K562 (cell line): ENCODE results near the gene SERPINH1. TPM values are rescaled to one million over a fixed set of nuclear protein-coding genes. Genes with fewer than 3 reads are reported as not detected.

Experiments used
- CBFA2T2 ChIP-seq: fragments of 450-650 bp; conservative IDR thresholded peaks from 2 replicates; pipeline ENCODE4 v1.6.1; 2017; ENCODE audit warnings: mild to moderate bottlenecking
- ELK3 ChIP-seq: fragments of 450-650 bp; formaldehyde crosslinking; IDR thresholded peaks from 2 replicates; pipeline ENCODE4 v1.4.0; 2020; ENCODE audit warnings: mild to moderate bottlenecking
- EP300 ChIP-seq: IDR thresholded peaks from 2 replicates; pipeline ENCODE4 v1.6.1; 2012; ENCODE audit warnings: low read length, improper control_type of control experiment
- FOXK2 ChIP-seq, 2 experiments: fragments of 450-650 bp; IDR thresholded peaks in 1 of 2; conservative IDR thresholded peaks in 1 of 2; 2 replicates each; pipeline ENCODE4 v1.6.1; 2016; ENCODE audit warnings: low read depth in 2 of 2, mild to moderate bottlenecking in 1 of 2
- GABPA ChIP-seq: fragments of 200-800 bp; sonication (Bioruptor generic); conservative IDR thresholded peaks from 2 replicates; pipeline ENCODE4 v1.6.1; 2016; ENCODE audit warnings: low read depth, missing genetic modification characterization, missing compliant biosample characterization
- MTA3 ChIP-seq: fragments of 450-650 bp; formaldehyde crosslinking; IDR thresholded peaks from 2 replicates; pipeline ENCODE4 v1.6.1; 2017; ENCODE audit warnings: mild to moderate bottlenecking, borderline replicate concordance
- NR2F6 ChIP-seq: fragments of 450-650 bp; formaldehyde crosslinking; IDR thresholded peaks from 2 replicates; pipeline ENCODE4 v1.4.0; 2020; ENCODE audit warnings: mild to moderate bottlenecking
- NR4A1 ChIP-seq, 2 experiments: fragments of 250-450 bp in 1 of 2; fragments of 450-650 bp in 1 of 2; sonication (Bioruptor Pico) in 1 of 2; IDR thresholded peaks; 2 replicates each; pipeline versions ENCODE4 v1.4.0 to v1.6.1; 2016 to 2020; ENCODE audit warnings: mild to moderate bottlenecking in 2 of 2, missing compliant biosample characterization in 1 of 2, missing genetic modification characterization in 1 of 2, moderate library complexity in 1 of 2
- RBM15 ChIP-seq: fragments of 200-400 bp; formaldehyde crosslinking; IDR thresholded peaks from 2 replicates; pipeline ENCODE4 v1.6.1; 2018; ENCODE audit warnings: mild to moderate bottlenecking, low read length, moderate library complexity; ENCODE audit not compliant: insufficient read depth
- RBM17 ChIP-seq: fragments of 200-400 bp; formaldehyde crosslinking; IDR thresholded peaks from 2 replicates; pipeline ENCODE4 v1.6.1; 2017; ENCODE audit warnings: low read depth, mild to moderate bottlenecking, low read length, borderline replicate concordance
- RBM34 ChIP-seq: fragments of 200-400 bp; formaldehyde crosslinking; IDR thresholded peaks from 2 replicates; pipeline ENCODE4 v1.6.1; 2018; ENCODE audit warnings: low read length, borderline replicate concordance; ENCODE audit not compliant: insufficient read depth
- RCOR1 ChIP-seq, 2 experiments: IDR thresholded peaks; 2 replicates each; pipeline ENCODE4 v1.6.1; 2012; ENCODE audit warnings: low read depth in 2 of 2, low read length in 2 of 2, borderline replicate concordance in 1 of 2, improper control_type of control experiment in 1 of 2
- SFPQ ChIP-seq: fragments of 200-400 bp; formaldehyde crosslinking; IDR thresholded peaks from 2 replicates; pipeline ENCODE4 v1.6.1; 2017; ENCODE audit warnings: mild to moderate bottlenecking, low read depth, low read length, moderate library complexity
- SP1 ChIP-seq: sonication (generic); formaldehyde crosslinking; IDR thresholded peaks from 2 replicates; pipeline ENCODE4 v1.8.1; 2022; ENCODE audit warnings: mild to moderate bottlenecking, missing genetic modification reagents
- TEAD2 ChIP-seq: fragments of 450-650 bp; IDR thresholded peaks from 2 replicates; pipeline ENCODE4 v1.6.1; 2016; ENCODE audit warnings: missing genetic modification characterization, control low read depth, missing compliant biosample characterization
- THAP7 ChIP-seq: fragments of 250-450 bp; sonication (Bioruptor Pico); IDR thresholded peaks from 2 replicates; pipeline ENCODE4 v1.5.0; 2021
- ZC3H8 ChIP-seq: fragments of 450-650 bp; IDR thresholded peaks from 2 replicates; pipeline ENCODE4 v1.6.1; 2017
- ZFX ChIP-seq: sonication (generic); formaldehyde crosslinking; IDR thresholded peaks from 2 replicates; pipeline ENCODE4 v1.8.0; 2022; ENCODE audit warnings: mild to moderate bottlenecking, missing genetic modification reagents, moderate library complexity
- ZNF316 ChIP-seq: fragments of 450-650 bp; IDR thresholded peaks from 2 replicates; pipeline ENCODE4 v1.6.1; 2016
- ZNF445 ChIP-seq: fragments of 250-450 bp; sonication (Bioruptor Pico); IDR thresholded peaks from 2 replicates; pipeline ENCODE4 v1.4.0; 2020; ENCODE audit warnings: low read depth, mild to moderate bottlenecking, moderate library complexity
- ZNF740 ChIP-seq, 3 experiments: fragments of 200-800 bp in 1 of 3; sonication (Bioruptor generic) in 1 of 3; sonication (generic) in 1 of 3; formaldehyde crosslinking in 1 of 3; IDR thresholded peaks; 2 replicates each; pipeline versions ENCODE4 v1.6.1 to v1.8.0; 2016 to 2022; ENCODE audit warnings: mild to moderate bottlenecking in 2 of 3, missing compliant biosample characterization in 2 of 3, missing genetic modification characterization in 2 of 3, missing genetic modification reagents in 1 of 3
- polyA plus RNA-seq, 8 experiments: library from polyadenylated mRNA; depleted of rRNA in 4 of 8; stranded (reverse) in 5 of 8; unstranded in 3 of 8; fragments of >200 nt; fragmentation: Nextera tagmentation in 2 of 8; fragmentation: Illumina TruSeq in 1 of 8; extraction: Ambion mirVana in 2 of 8; extraction: Trizol in 1 of 8; gene quantifications; 2 replicates each; pipeline versions ENCODE4 v1.2.1 to v1.2.3, GENCODE V29; 2011 to 2014; ENCODE audit warnings: inconsistent platforms in 1 of 8, missing spikeins in 1 of 8
- total RNA-seq, 7 experiments: library from RNA; depleted of rRNA in 6 of 7; stranded (reverse); fragments of >200 nt in 6 of 7; fragmentation: Illumina TruSeq in 2 of 7; extraction: Trizol in 2 of 7; gene quantifications; 2 replicates each; pipeline versions ENCODE4 v1.2.1 to v1.2.3, GENCODE V29; 2011 to 2021; ENCODE audit warnings: low replicate concordance in 1 of 7

SERPINH1 gene
- total and polyA plus RNA-seq, 9 of the 15 experiments (the other 6 are each of a cell fraction or from before 2014, with no cell fraction given): 2.8 to 106 (median 67.9) TPM

- TF ChIP-seq ZNF316 (no peak), SP1 (CRISPR knock-in tag) (no peak), SFPQ (no peak), TEAD2 (tag) (no peak), FOXK2 (conservative IDR thresholded peaks at IDR 0.05 in 1 of 2, IDR thresholded peaks at IDR 0.05 in 1 of 2; ENCODE audit: low read depth in 2 of 2) (no peak), NR2F6 (CRISPR knock-in tag) (no peak), ZFX (no peak), RBM15 (no peak), GABPA (tag) (no peak), RBM17 (no peak), THAP7 (CRISPR knock-in tag) (no peak), MTA3 (no peak), ELK3 (no peak), EP300 (no peak), CBFA2T2 (peak; percentile 29; the same call in 1 of the 2 replicates), RCOR1 (IDR thresholded peaks at IDR 0.05; ENCODE audit: borderline replicate concordance in 1 of 2, low read depth in 2 of 2, low read length in 2 of 2) (peak in 1 of 2 experiments; percentile 49; a peak in 1 of 4 replicates), ZC3H8 (no peak), RBM34 (no peak), NR4A1 (CRISPR knock-in tag; IDR thresholded peaks at IDR 0.05) (no peak), NR4A1 (tag; IDR thresholded peaks at IDR 0.05) (no peak), ZNF740 (CRISPR knock-in tag; IDR thresholded peaks at IDR 0.05) (no peak), ZNF740 (tag; IDR thresholded peaks at IDR 0.05) (no peak), ZNF445 (no peak)
Measured at GRCh38 chr11:75538150-75538942, 23.7 kb upstream of the SERPINH1 start (continued).
